Hematopoietic multipotent progenitor cell treated with erythropoietin and hydrocortisone succinate and interleukin-3 and kit ligand, for 15 days (in vitro differentiated cells): ENCODE measurements around the gene EEA1.
A peak's percentile ranks its signal among the peaks of the same experiment; 100 is the strongest.

ENCODE experiments used
- DNase-seq: peaks from one replicate; pipeline ENCODE4 v3.0.0-alpha.2; 2015; ENCODE audit warnings: low spot score

EEA1 gene

GRCh38 chr12:92886131-92886530, 43.0 kb downstream of the EEA1 start:
- DNase-seq, result no peak

- DNase-seq, result peak; percentile 47
Measured at GRCh38 chr12:92879698-92880322, 49.3 kb downstream of the EEA1 start.

DNA sequence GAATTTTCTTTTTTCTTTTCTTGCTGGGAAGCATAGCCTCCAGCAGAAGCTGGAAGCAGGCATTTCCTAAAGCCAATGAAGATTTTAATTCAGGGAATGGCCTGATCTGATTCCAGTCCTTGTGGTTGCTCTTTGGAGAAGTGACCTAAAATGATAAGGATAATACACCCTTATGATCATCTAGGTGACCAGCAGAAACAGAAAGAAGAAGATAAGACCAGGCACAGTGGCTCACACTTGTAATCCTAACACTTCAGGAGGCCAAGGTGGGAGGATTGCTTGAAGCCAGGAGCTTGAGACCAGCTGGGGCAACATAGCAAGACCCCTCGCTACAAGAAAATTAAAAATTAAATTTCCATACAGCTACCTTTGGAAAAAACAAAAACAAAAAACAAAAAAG, 51.2 kb downstream of the EEA1 start:
- DNase-seq, result no peak

DNA sequence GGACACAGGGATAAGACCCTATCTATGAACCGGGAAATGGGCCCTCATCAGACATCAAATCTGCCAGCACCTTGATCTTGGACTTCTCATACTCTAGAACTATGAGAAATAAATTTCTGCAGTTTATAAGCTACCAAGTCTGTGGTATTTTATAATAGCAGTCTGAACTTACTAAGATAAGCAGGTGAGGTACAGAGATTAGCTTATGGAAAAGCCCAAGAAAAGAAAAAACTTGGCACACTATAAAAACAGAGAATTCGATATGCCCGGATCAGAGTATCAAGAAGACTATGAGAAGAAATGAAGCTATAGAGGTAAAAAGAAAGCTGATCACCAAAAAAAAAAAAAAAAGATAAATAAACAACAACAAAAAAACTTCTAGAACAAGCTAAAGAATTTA, 52.6 kb downstream of the EEA1 start:
- DNase-seq, result peak; percentile 30

- no peak for DNase-seq
Measured at GRCh38 chr12:92871116-92871515, 58.0 kb downstream of the EEA1 start.

- no peak for DNase-seq
Measured at GRCh38 chr12:92866418-92866817, 62.7 kb downstream of the EEA1 start.

DNA sequence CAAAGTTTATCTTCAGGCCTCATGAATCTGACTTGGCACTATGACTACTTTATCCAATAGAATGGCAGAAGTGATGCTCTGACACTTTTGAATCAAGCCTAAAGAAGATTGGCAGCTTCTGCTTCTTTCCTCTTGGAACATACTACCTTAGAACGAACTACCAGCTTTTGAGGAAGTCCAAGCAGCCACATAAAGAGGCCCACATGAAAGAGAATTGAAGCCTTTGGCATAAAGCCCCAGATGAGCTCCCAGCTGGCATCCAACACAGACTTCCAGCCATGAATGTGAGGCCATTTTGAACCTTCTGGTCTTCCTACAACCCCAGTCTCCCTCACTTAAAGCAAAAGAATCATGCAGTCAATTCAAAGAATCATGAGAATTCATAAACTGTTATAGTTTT, 65.8 kb downstream of the EEA1 start:
- no peak for DNase-seq

- no peak for DNase-seq
Measured at GRCh38 chr12:92861381-92861780, 67.7 kb downstream of the EEA1 start.

DNA sequence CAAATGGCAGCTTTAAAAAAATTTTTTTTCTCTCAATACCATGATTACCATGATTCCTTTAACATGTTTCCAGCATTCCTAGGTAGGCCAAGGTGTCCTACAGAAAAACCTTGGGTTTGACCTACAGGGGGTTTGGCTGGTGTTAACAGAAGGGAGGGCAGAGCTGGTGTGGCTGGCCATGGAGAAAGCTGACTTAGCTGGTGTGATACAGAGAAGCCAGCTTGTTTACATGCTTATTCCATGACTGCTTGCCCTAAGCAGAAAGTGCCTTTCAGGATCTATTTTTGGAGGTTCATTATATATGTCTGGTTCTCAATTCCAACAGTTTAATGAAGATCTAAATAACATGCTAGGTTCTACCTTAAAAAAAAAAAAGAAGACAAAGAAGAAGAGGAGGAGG, 68.6 kb downstream of the EEA1 start:
- no peak for DNase-seq

- no peak for DNase-seq
Measured at GRCh38 chr12:92859650-92860386, 69.3 kb downstream of the EEA1 start.

GRCh38 chr12:92857818-92858217, 71.3 kb downstream of the EEA1 start:
- DNase-seq, result no peak

GRCh38 chr12:92854344-92854743, 74.8 kb downstream of the EEA1 start:
- DNase-seq, result no peak

GRCh38 chr12:92848740-92849139, 80.4 kb downstream of the EEA1 start:
- no peak for DNase-seq

DNA sequence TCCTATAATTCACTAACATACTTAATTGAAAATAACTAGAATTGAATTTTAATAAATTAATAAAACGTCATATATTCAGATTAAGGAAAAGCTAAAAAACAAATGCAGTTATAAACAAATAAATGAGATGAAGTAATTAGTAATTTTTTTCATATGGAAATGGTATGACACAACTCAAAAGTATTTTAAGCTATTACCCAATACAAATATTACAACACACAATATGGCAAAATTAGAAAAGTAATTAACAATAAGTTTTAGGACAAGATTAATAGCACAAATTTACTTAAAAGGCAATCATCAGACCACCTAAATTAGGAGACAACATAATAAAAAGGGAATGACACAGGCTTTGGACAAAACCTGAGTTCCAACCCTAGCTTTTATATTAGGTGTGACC, 81.7 kb downstream of the EEA1 start:
- no peak for DNase-seq

DNA sequence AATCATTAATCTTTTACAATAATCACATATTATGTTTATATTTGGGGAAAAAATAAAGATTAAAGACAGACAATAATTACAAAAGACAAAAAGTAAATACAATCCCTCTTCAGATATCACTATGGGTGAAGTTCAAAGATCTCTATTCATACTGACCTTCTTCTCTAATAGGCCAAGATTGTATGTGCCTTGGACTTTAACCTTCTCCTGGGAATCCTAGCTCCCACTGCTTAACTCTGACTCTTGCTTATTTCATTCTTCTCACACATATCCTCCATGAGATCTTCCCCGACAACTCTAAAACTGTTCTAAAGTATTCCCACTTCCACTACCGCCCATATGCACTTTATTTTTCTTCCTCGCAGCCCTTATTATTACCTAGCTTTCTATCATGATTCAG, 83.8 kb downstream of the EEA1 start:
- DNase-seq, result no peak

DNA sequence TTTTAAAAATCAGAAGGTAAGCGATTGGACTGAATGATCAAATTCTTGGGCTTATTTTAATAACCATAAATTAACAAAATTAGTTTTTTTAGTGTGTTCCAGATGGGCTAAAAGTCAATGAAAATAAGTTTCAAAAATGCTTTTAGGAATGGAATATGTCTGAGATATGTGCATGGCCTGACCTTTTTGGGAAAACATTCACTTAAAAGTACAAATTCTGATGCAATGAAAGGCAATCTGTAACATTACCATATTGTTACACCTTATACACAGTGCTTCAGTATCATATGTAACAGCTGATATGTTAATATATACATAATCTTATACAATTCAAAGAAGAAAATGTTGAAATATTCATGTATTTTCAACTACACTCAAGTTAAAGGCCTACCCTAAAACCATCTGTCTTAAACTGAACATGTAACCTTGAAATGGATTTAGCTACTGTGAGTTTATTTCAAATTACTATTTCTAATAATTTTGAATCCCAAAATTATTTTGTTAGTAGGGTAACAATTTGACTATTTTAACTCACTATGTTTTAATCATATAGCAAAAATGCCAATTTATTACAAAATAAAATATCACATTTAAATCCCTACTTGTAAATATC, 84.8 kb downstream of the EEA1 start:
- DNase-seq, result no peak

DNA sequence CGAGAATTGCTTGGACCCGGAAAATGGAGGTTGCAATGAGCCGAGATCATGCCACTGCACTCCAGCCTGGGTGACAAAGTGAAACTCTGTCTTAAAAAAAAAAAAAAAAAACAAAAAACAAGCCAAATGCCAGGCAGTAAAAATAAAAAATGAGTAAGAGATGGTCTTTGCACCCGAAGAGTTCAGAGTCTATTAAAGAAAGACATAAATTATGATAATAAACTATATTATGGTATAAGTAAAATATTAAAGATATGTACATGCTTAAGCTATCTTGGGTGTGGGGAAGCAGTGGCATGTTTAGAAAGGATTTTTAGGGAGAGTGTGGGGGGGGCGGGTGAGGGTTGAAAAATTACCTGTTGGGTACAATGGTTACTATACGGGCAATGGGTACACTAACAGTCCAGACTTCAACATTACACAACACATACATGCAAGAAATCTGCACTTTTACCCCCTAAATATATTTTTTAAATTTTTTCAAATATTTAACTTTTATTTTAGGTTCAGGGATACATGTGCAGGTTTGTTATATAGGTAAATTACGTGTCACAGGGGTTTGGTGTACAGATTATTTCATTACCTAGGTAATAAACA, 99.3 kb downstream of the EEA1 start:
- no peak for DNase-seq

DNA sequence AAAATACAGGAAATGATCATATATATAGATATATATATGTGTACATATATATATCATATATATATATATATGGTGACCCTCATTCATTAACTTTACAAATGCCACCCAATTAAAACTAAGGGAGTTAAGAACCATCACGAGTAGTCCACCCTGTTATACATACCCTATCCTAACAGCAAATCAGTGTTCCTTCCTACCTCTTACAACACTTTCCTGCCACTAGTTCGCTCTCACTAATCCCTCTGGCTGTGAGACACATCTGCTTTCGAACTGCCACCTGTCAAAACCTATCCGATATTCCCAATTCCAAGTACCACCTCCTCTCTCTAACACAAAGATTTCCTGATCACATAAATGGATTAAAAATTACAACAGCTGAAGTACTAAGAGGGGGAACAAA, 100.5 kb downstream of the EEA1 start:
- no peak for DNase-seq

DNA sequence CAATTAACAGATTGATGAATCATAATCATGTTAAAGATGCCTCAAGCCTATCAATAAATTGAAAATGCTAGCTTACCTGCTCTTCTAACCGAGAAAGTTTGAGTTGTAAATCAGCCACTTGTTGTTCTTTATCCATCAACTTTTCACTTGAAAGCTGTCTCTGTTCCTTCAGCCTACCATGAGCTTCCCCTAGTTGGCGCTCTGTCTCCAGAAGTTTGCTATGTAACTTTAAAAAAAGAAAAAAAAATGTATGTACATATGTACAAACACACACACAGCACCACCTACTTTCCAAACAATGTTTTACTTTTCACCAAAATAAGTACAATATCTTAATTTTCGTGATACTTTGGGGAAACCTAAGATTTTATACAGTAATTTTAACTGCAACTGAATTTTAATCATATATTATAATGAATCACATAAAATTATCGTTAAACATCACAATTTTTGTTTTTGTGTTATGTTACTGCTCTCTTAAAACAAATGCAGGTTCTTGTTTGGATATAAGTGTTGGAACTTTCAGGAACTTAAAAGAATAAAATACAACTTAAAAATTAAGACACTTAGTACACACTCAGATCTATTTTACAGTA, 101.2 kb downstream of the EEA1 start:
- peak; percentile 45 for DNase-seq

DNA sequence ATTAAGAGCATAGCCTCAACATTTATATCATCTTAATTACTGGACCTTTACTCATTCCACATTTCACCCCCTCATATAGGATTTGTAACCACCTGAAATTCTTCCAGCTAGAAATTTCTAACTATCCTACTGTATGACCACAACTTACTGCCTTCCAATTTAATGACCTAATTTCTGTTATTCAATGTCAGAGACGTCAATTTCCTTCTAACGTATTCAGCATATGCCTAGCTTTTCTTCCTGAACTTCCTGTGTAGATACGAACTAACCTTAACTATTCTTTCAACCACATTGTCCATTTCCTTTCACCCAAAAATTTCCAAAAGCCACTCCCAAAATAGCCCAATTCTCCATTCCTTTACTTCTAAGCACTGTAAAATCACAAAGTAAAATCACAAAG, 108.0 kb downstream of the EEA1 start:
- no peak for DNase-seq

GRCh38 chr12:92814584-92814983, 114.5 kb downstream of the EEA1 start:
- DNase-seq, result no peak

GRCh38 chr12:92810370-92810769, 118.7 kb downstream of the EEA1 start:
- DNase-seq, result no peak

GRCh38 chr12:92803903-92804302, 125.2 kb downstream of the EEA1 start:
- no peak for DNase-seq
